Fibroblast of the conjunctiva (primary cell): ENCODE results near the gene CMTM4.

ENCODE experiments used
- DNase-seq: peaks from one replicate; pipeline ENCODE4 v3.0.0-alpha.2; 2010; ENCODE audit warnings: low read depth

The CMTM4 gene

GRCh38 chr16:66566051-66566901 is 130.3 kb downstream of the CMTM4 start, which contains the start of gene CMTM1:
TSS of gene CMTM1 (plus strand) at chr16:66566439. CDS start at chr16:66566514, 75 bp downstream.
- DNase-seq: no peak
